IPS DF 6.9 (cell line): ENCODE data around the gene FAM3A.
"Not testable (repeated sequence)": the region's sequence is repeated elsewhere in the genome, so short reads cannot be mapped to it uniquely, and the experiment has no call there.

ENCODE experiments used
- DNase-seq: peaks from one replicate; pipeline ENCODE4 v3.0.0-alpha.2; 2013; ENCODE audit warnings: low read depth, low spot score
- H3K27ac ChIP-seq: one replicate; pipeline ENCODE4 v1.5.1; 2013; ENCODE audit warnings: low read length, control low read depth
- H3K27me3 ChIP-seq: 2 replicates; pipeline ENCODE4 v1.6.1; 2013; ENCODE audit warnings: mild to moderate bottlenecking, low read length; ENCODE audit not compliant: control insufficient read depth, insufficient read depth
- H3K36me3 ChIP-seq: 2 replicates; pipeline ENCODE4 v1.6.1; 2013; ENCODE audit warnings: low read length; ENCODE audit not compliant: control insufficient read depth, insufficient read depth
- H3K4me1 ChIP-seq: 2 replicates; pipeline ENCODE4 v1.6.1; 2013; ENCODE audit warnings: low read length; ENCODE audit not compliant: control insufficient read depth, insufficient read depth
- H3K4me3 ChIP-seq: 2 replicates; pipeline ENCODE4 v1.5.1; 2013; ENCODE audit warnings: mild to moderate bottlenecking, low read length
- H3K9me3 ChIP-seq: 2 replicates; pipeline ENCODE4 v1.6.1; 2013; ENCODE audit warnings: low read length, inconsistent platforms; ENCODE audit not compliant: control insufficient read depth, insufficient read depth
- WGBS: extraction: QIAGEN DNeasy Blood & Tissue Kit; methylation state at CpG from one replicate; pipeline ENCODE4 v1.1.7; 2013; ENCODE audit warnings: mixed read lengths, missing lambda C conversion rate; ENCODE audit not compliant: insufficient read length, insufficient coverage; 5-methylcytosine and 5-hydroxymethylcytosine counted together

FAM3A gene, protein sequence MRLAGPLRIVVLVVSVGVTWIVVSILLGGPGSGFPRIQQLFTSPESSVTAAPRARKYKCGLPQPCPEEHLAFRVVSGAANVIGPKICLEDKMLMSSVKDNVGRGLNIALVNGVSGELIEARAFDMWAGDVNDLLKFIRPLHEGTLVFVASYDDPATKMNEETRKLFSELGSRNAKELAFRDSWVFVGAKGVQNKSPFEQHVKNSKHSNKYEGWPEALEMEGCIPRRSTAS

DNA sequence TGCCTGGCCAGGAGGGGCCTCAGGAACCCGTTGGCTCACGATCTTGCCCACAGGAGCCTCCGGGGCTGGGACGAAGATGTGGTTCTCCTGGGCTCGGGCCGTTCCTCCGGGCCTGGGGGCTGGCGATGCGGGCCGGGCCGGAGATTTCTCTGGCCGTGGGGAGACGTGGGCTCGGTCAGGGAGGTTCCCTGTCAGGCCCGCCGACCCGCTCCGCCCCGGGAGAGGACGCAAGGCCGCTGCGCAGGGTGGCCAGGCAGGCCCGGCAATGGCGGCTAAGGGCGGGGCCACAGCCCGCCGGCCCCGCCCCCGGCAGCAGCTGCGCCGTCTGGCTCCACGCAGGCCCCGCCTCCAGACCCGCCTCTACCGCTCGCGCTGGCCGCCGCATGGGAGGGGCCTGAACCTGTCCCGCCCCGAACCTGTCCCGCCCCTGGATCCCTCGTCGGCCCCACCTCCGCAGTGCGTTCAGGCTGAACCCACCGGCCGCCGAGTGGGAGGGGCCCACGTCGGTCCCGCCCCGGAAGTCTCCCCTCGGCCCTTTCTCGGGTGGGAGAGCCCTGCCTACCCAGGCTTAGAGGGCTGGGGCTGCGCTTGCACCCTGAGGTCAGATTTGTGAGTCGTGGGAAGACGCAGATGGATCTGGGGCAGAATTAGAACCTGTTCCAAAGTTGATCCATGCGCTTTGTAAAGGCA is at the start of gene FAM3A:
FAM3A (minus strand) TSS at position 267 of the 690 bp plus-strand sequence. CDS start 460 bp downstream, outside the sequence.
- WGBS: no CpG with 5 or more reads among the region's 59 CpGs
- Histone ChIP-seq H3K4me1 (peaks cover 4% of the 10 kb centered on the region; the same call in 1 of the 2 replicates), H3K27ac (no peak within 1 kb of the TSS), H3K36me3 (no peaks in the 10 kb centered on the region), H3K9me3 (no peaks in the 10 kb centered on the region), H3K4me3 (peak within 1 kb of the TSS; percentile 80; the same call in 1 of the 2 replicates), H3K27me3 (no peaks in the 10 kb centered on the region)
- no peak for DNase-seq

DNA sequence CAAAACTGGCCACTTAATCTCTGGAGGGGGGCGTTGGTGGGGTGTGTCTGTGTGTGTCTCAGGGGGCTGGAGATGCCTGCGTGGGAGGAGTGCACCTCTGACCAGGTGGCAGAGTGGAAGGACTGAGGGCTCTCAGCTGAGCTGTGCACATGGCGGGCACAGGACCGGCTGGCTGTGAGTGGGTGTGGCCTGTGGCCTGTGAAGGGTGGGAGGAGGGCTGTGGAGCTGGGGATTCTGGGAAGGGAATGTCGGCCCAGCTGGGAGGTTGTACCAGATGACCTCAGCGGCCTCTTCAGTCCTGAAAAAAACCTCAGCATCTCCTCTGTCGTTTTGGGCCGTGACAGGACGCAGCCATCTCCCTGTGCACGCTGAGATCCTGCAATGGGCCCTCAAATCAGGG is 46.3 kb upstream of the FAM3A start:
- WGBS: no CpG with 5 or more reads among the region's 10 CpGs
- H3K4me3 ChIP-seq, H3K4me1 ChIP-seq, H3K9me3 ChIP-seq, H3K27me3 ChIP-seq, DNase-seq, H3K36me3 ChIP-seq, H3K27ac ChIP-seq: not testable (repeated sequence)

DNA sequence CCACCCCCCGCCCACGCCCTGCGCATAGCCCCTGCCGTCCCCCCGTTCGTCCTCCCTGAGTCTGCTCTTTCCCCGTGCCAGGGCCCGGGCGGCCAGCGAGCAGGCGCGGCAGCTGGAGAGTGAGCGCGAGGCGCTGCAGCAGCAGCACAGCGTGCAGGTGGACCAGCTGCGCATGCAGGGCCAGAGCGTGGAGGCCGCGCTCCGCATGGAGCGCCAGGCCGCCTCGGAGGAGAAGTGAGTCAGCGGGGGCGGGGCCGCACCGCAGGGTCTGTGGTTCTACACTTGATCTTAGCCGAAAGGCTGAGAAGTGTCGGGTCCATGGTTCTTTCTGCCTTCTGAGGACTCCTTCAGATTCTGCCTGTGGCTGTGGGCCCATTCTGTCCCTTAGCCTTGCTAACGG is 44.3 kb upstream of the FAM3A start:
- not testable (repeated sequence) for H3K4me1 ChIP-seq, H3K36me3 ChIP-seq, H3K27ac ChIP-seq, DNase-seq, H3K9me3 ChIP-seq, H3K27me3 ChIP-seq, H3K4me3 ChIP-seq
- WGBS: no CpG with 5 or more reads among the region's 31 CpGs

DNA sequence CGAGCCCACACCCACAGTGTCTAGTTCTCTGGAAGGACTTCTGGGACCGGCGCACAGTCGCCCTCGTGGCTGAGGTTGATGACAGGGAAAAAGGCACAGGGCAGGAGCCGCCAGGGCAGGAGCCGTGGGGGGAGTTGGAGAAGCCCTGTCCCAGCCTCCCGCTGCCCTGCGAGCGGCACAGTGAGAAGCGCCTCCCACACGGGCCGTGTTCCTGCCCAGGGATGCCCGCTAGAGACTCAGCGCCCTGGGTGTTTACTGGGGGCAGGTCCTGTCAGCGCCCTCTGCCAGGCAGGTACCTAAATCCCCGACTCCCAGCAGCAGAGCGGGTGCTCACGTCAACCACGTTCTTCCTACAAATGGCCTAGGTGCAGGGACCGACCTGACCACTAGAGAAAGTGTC is 42.9 kb upstream of the FAM3A start:
- H3K27ac ChIP-seq, H3K36me3 ChIP-seq, H3K4me1 ChIP-seq, H3K4me3 ChIP-seq, H3K9me3 ChIP-seq, H3K27me3 ChIP-seq, DNase-seq: not testable (repeated sequence)
- no CpG with 5 or more reads among the region's 21 CpGs for WGBS

DNA sequence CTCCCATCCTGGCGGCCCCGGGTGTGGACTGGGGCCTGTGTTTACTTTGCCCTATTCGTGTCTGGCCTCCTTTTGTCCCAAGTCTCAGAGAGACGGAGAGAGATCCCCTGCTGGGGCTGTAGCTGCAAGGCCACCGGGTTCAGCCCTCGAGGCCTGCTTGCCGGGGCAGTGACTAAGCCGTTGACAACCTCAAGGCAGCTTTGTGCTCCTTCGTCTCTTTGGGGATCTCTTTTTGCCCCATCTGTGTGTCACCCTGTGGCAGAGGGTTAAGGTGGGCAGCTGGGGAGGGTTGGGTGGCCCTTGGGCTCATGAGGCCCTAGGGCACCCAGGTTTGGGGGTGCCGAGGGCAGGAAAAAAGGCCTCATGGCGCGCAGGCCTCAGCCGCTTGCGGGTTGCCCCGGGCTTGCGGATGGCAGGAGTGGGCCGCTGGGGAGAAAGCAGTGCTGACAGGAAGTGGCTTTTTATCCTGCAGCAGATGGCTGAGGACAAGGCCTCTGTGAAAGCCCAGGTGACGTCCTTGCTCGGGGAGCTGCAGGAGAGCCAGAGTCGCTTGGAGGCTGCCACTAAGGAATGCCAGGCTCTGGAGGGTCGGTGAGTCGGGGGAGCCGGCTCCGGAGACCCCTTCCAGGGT is 42.1 kb upstream of the FAM3A start:
- not testable (repeated sequence) for H3K4me3 ChIP-seq, H3K36me3 ChIP-seq, H3K4me1 ChIP-seq, DNase-seq, H3K27ac ChIP-seq, H3K27me3 ChIP-seq, H3K9me3 ChIP-seq
- WGBS: no CpG with 5 or more reads among the region's 24 CpGs

DNA sequence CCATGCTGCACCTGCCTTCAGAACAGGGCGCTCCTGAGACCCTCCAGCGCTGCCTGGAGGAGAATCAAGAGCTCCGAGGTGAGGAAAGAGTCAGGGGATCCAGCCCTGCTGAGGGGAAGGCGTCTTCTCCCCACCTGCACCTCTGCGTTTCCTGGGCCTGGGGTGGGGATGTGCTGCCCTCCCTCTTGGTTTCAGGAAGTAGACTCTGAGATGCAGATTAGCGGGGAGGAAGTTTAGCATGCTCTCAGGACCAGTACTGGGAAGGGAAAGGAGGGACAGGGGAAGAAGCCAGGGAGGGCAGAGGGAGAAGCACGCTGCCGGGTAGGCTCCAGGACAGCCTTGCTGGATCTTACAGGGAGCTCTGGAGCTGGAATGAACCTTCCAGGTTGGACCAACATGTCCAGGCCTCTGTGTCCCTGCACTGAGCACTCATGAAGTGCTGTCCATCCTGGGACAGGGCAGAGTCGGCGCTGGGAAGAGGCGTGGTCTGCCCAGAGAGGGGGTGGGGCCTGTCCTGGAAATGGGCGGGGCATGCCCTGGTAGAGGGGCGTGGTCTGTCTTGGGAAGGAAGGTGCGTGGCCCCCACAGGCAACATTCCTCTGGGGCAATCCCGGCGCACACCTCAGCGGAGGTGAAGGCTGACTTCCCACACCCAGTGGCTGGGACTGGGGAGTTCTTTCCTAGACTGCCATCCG is 36.2 kb upstream of the FAM3A start:
- not testable (repeated sequence) for H3K9me3 ChIP-seq, H3K27me3 ChIP-seq, DNase-seq, H3K4me1 ChIP-seq, H3K27ac ChIP-seq, H3K36me3 ChIP-seq, H3K4me3 ChIP-seq
- no CpG with 5 or more reads among the region's 18 CpGs for WGBS

DNA sequence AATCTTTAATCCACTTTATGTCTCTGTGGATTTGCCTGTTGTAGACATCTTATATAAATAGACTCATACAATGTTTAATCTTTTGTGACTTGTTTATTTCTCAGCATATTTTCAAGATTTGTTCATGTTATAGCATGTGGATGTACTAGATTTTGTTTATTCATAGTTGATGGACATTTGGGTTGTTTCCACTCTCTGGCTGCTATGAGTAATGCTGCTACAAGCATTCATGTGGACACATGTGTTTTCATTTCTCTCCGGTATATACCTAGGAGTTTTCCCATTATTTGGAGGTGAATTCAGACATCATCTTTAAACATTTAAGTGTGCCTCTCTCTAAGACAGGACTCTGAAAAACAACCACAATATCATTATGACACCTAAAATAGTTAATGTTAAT is 33.7 kb upstream of the FAM3A start:
- H3K4me1 ChIP-seq: peaks cover 2% of the 10 kb centered on the region; the same call in 1 of the 2 replicates
- peaks cover 7% of the 10 kb centered on the region for H3K36me3 ChIP-seq
- DNase-seq: no peak
- no peaks in the 10 kb centered on the region for H3K9me3 ChIP-seq
- no peaks in the 10 kb centered on the region for H3K27me3 ChIP-seq
- WGBS: no CpG with 5 or more reads among the region's 1 CpG
- no peak overlapping the region for H3K27ac ChIP-seq
- H3K4me3 ChIP-seq: no peak overlapping the region

DNA sequence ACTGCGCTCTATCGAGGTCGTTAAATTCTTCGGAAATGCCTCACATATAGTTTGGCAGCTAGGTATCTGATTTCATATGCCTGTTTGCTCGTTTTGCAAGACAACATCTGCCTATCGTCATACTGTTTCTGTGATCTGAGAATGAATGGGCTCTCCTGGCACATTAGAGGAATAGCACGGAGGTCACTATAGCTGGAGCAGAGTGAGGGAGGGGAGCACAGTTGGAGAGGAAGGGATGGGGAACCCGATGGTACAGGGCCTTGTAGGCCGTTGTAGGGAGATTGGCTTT is 31.9 kb upstream of the FAM3A start:
- no CpG with 5 or more reads among the region's 9 CpGs for WGBS
- H3K36me3 ChIP-seq: peaks cover 6% of the 10 kb centered on the region; the same call in 1 of the 2 replicates
- H3K9me3 ChIP-seq: no peaks in the 10 kb centered on the region
- no peak overlapping the region for H3K27ac ChIP-seq
- H3K4me1 ChIP-seq: peaks cover 2% of the 10 kb centered on the region; the same call in 1 of the 2 replicates
- peak overlapping the region; percentile 90 for H3K4me3 ChIP-seq
- H3K27me3 ChIP-seq: no peaks in the 10 kb centered on the region
- no peak for DNase-seq

DNA sequence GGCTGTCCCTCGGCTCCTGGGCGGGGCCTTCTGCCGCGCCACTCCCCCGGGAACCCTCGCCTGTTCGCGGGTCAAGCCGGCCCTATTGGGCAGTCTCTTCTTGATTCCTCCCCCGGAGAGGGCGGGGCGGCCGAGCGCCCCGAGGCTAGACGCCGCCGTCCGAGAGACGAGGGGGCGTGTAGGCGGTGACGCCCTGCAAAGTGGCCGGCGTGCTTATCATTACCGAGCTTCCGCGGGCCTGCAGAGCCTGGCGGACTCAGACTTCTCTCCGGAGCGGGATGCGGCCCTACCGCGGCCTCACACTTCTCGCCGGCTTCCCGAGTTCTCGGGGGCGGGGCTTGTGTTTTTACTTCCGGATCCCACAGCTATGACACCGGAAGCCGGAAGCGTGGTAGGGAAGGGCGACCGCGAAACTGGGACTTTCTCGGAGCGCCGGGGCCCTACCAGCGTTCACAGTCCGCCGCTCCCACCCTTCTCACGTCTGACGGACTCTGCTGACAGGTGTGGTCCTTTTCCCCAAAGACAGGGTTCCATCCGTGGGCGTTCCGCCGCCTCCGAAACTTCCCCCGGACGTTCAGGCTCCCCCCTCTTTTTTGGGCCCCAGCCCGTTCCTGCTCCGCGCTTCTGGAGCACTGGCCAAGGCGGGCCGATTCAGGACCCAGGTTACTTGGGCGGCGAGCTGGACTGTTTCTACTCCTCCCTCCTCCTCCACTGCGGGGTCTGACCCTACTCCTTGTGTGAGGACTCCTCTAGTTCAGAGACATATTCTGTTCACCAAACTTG is 31.4 kb upstream of the FAM3A start, which contains the start of gene IKBKG:
IKBKG (plus strand) TSS at position 376 of the 783 bp plus-strand sequence. CDS start 4,383 bp downstream, outside the sequence.
- Histone ChIP-seq H3K4me1 (peaks cover 2% of the 10 kb centered on the region; the same call in 1 of the 2 replicates), H3K27me3 (no peaks in the 10 kb centered on the region), H3K4me3 (peak within 1 kb of the TSS; percentile 90), H3K9me3 (no peaks in the 10 kb centered on the region), H3K27ac (no peak within 1 kb of the TSS), H3K36me3 (peaks cover 6% of the 10 kb centered on the region; the same call in 1 of the 2 replicates)
- no CpG with 5 or more reads among the region's 69 CpGs for WGBS
- no peak for DNase-seq
